ENCODE measurements around the gene ERN1.
A peak's percentile ranks its signal among the peaks of the same experiment; 100 is the strongest.

Gene ERN1

GRCh38 chr17:64134216-64134970, 4.4 kb upstream of the ERN1 start:
- Histone ChIP-seq H3K4me2 (ENCODE audit: low read length) (no peak overlapping the region), H3K79me1 (ENCODE audit: low read length) (peaks cover 10% of the 10 kb centered on the region), H3K27ac (ENCODE audit: low read depth, low read length) (no peak overlapping the region), H3K4me1 (ENCODE audit: control insufficient read depth in 1 of 2, insufficient read depth in 2 of 2, low read length in 2 of 2) (peaks cover 6% of the 10 kb centered on the region in 2 experiments), H2BK5ac (ENCODE audit: low read depth, low read length, poor library complexity) (no peak overlapping the region), H3K36me3 (ENCODE audit: control insufficient read depth in 1 of 2, insufficient read depth in 2 of 2, low read length in 2 of 2) (no peaks in the 10 kb centered on the region), H3K14ac (ENCODE audit: low read length) (no peak overlapping the region), H3K9ac (ENCODE audit: low read length) (no peak overlapping the region), H4K8ac (ENCODE audit: low read depth, low read length) (no peak overlapping the region), H4K91ac (ENCODE audit: low read depth, low read length) (no peak overlapping the region), H3K27me3 (ENCODE audit: insufficient read depth, low read length) (no peaks in the 10 kb centered on the region), H3K18ac (ENCODE audit: low read length) (no peak overlapping the region), H2BK120ac (ENCODE audit: insufficient read depth, low read length, poor library complexity) (no peak overlapping the region), H3K23ac (ENCODE audit: low read length) (no peak overlapping the region), H2BK12ac (ENCODE audit: low read length) (no peak overlapping the region), H3K4ac (ENCODE audit: low read depth, low read length) (no peak overlapping the region), H2AFZ (ENCODE audit: insufficient read depth, low read length, poor library complexity) (no peak overlapping the region), H4K12ac (ENCODE audit: low read depth, low read length) (no peak overlapping the region), H2AK5ac (ENCODE audit: low read length) (no peak overlapping the region), H3K79me2 (ENCODE audit: control insufficient read depth, insufficient read depth, low read length, poor library complexity) (peaks cover 7% of the 10 kb centered on the region), H3K9me3 (ENCODE audit: insufficient read depth, low read depth, low read length) (no peaks in the 10 kb centered on the region), H3K4me3 (ENCODE audit: low read depth, low read length) (no peak overlapping the region)
- WGBS (ENCODE audit: extremely low coverage, insufficient coverage, insufficient read length) = no CpG with 5 or more reads among the region's 6 CpGs
- no peak for DNase-seq

GRCh38 chr17:64133546-64134215, 3.7 kb upstream of the ERN1 start:
- DNase-seq = peak; percentile 38 to 89
- Histone ChIP-seq H2AFZ (ENCODE audit: insufficient read depth, low read length, poor library complexity) (no peak overlapping the region), H3K4me1 (ENCODE audit: control insufficient read depth in 1 of 2, insufficient read depth in 2 of 2, low read length in 2 of 2) (peaks cover 6% of the 10 kb centered on the region in 2 experiments), H4K8ac (ENCODE audit: low read depth, low read length) (no peak overlapping the region), H3K4me2 (ENCODE audit: low read length) (no peak overlapping the region), H2AK5ac (ENCODE audit: low read length) (no peak overlapping the region), H2BK5ac (ENCODE audit: low read depth, low read length, poor library complexity) (no peak overlapping the region), H3K27me3 (ENCODE audit: insufficient read depth, low read length) (no peaks in the 10 kb centered on the region), H2BK120ac (ENCODE audit: insufficient read depth, low read length, poor library complexity) (no peak overlapping the region), H2BK12ac (ENCODE audit: low read length) (no peak overlapping the region), H3K79me1 (ENCODE audit: low read length) (peaks cover 11% of the 10 kb centered on the region), H4K91ac (ENCODE audit: low read depth, low read length) (no peak overlapping the region), H3K79me2 (ENCODE audit: control insufficient read depth, insufficient read depth, low read length, poor library complexity) (peaks cover 8% of the 10 kb centered on the region), H3K27ac (ENCODE audit: low read depth, low read length) (no peak overlapping the region), H3K18ac (ENCODE audit: low read length) (no peak overlapping the region), H3K9me3 (ENCODE audit: insufficient read depth, low read depth, low read length) (no peaks in the 10 kb centered on the region), H3K9ac (ENCODE audit: low read length) (no peak overlapping the region), H3K14ac (ENCODE audit: low read length) (no peak overlapping the region), H3K4ac (ENCODE audit: low read depth, low read length) (no peak overlapping the region), H3K36me3 (ENCODE audit: control insufficient read depth in 1 of 2, insufficient read depth in 2 of 2, low read length in 2 of 2) (no peaks in the 10 kb centered on the region), H3K23ac (ENCODE audit: low read length) (no peak overlapping the region), H4K12ac (ENCODE audit: low read depth, low read length) (no peak overlapping the region), H3K4me3 (ENCODE audit: low read depth, low read length) (no peak overlapping the region)
- no CpG with 5 or more reads among the region's 8 CpGs for WGBS (ENCODE audit: extremely low coverage, insufficient coverage, insufficient read length)

GRCh38 chr17:64131606-64132270, 1.8 kb upstream of the ERN1 start:
- H3K9me3 ChIP-seq (ENCODE audit: insufficient read depth, low read depth, low read length) = no peaks in the 10 kb centered on the region
- no CpG with 5 or more reads among the region's 5 CpGs for WGBS (ENCODE audit: extremely low coverage, insufficient coverage, insufficient read length)
- no peak overlapping the region for H2BK120ac ChIP-seq (ENCODE audit: insufficient read depth, low read length, poor library complexity)
- H3K4ac ChIP-seq (ENCODE audit: low read depth, low read length) = no peak overlapping the region
- H3K4me1 ChIP-seq (ENCODE audit: control insufficient read depth in 1 of 2, insufficient read depth in 2 of 2, low read length in 2 of 2) = peaks cover 6% of the 10 kb centered on the region in 2 experiments
- H3K27ac ChIP-seq (ENCODE audit: low read depth, low read length) = no peak overlapping the region
- no peak overlapping the region for H3K14ac ChIP-seq (ENCODE audit: low read length)
- no peak overlapping the region for H3K23ac ChIP-seq (ENCODE audit: low read length)
- no peak overlapping the region for H3K18ac ChIP-seq (ENCODE audit: low read length)
- H3K79me2 ChIP-seq (ENCODE audit: control insufficient read depth, insufficient read depth, low read length, poor library complexity) = peaks cover 8% of the 10 kb centered on the region
- no peak overlapping the region for H3K4me3 ChIP-seq (ENCODE audit: low read depth, low read length)
- H2BK5ac ChIP-seq (ENCODE audit: low read depth, low read length, poor library complexity) = no peak overlapping the region
- no peak overlapping the region for H2AFZ ChIP-seq (ENCODE audit: insufficient read depth, low read length, poor library complexity)
- no peak overlapping the region for H2AK5ac ChIP-seq (ENCODE audit: low read length)
- H3K36me3 ChIP-seq (ENCODE audit: control insufficient read depth in 1 of 2, insufficient read depth in 2 of 2, low read length in 2 of 2) = no peaks in the 10 kb centered on the region
- DNase-seq = no peak
- no peak overlapping the region for H3K9ac ChIP-seq (ENCODE audit: low read length)
- H3K79me1 ChIP-seq (ENCODE audit: low read length) = peaks cover 11% of the 10 kb centered on the region
- no peaks in the 10 kb centered on the region for H3K27me3 ChIP-seq (ENCODE audit: insufficient read depth, low read length)
- no peak overlapping the region for H4K91ac ChIP-seq (ENCODE audit: low read depth, low read length)
- no peak overlapping the region for H4K8ac ChIP-seq (ENCODE audit: low read depth, low read length)
- no peak overlapping the region for H2BK12ac ChIP-seq (ENCODE audit: low read length)
- H3K4me2 ChIP-seq (ENCODE audit: low read length) = no peak overlapping the region
- H4K12ac ChIP-seq (ENCODE audit: low read depth, low read length) = no peak overlapping the region

GRCh38 chr17:64130559-64131001, 636 bp upstream of the ERN1 start:
- H3K14ac ChIP-seq (ENCODE audit: low read length) = peak overlapping the region; percentile 86
- no peaks in the 10 kb centered on the region for H3K36me3 ChIP-seq (ENCODE audit: control insufficient read depth in 1 of 2, insufficient read depth in 2 of 2, low read length in 2 of 2)
- H3K4ac ChIP-seq (ENCODE audit: low read depth, low read length) = peak overlapping the region; percentile 28
- peak overlapping the region; percentile 79 for H3K18ac ChIP-seq (ENCODE audit: low read length)
- no peak overlapping the region for H3K23ac ChIP-seq (ENCODE audit: low read length)
- peak overlapping the region; percentile 89 for H4K8ac ChIP-seq (ENCODE audit: low read depth, low read length)
- no CpG with 5 or more reads among the region's 24 CpGs for WGBS (ENCODE audit: extremely low coverage, insufficient coverage, insufficient read length)
- peak; percentile 79 to 91 for DNase-seq
- peak overlapping the region; percentile 46 for H2BK5ac ChIP-seq (ENCODE audit: low read depth, low read length, poor library complexity)
- peak overlapping the region; percentile 28 for H3K27ac ChIP-seq (ENCODE audit: low read depth, low read length)
- no peaks in the 10 kb centered on the region for H3K9me3 ChIP-seq (ENCODE audit: insufficient read depth, low read depth, low read length)
- H2BK12ac ChIP-seq (ENCODE audit: low read length) = peak overlapping the region; percentile 86
- H4K91ac ChIP-seq (ENCODE audit: low read depth, low read length) = peak overlapping the region; percentile 76
- peak overlapping the region; percentile 85 for H2AFZ ChIP-seq (ENCODE audit: insufficient read depth, low read length, poor library complexity)
- peaks cover 11% of the 10 kb centered on the region for H3K79me1 ChIP-seq (ENCODE audit: low read length)
- peak overlapping the region; percentile 62 for H3K4me3 ChIP-seq (ENCODE audit: low read depth, low read length)
- peak overlapping the region; percentile 67 for H3K4me2 ChIP-seq (ENCODE audit: low read length)
- H3K27me3 ChIP-seq (ENCODE audit: insufficient read depth, low read length) = no peaks in the 10 kb centered on the region
- H4K12ac ChIP-seq (ENCODE audit: low read depth, low read length) = peak overlapping the region; percentile 83
- H2BK120ac ChIP-seq (ENCODE audit: insufficient read depth, low read length, poor library complexity) = peak overlapping the region; percentile 75
- peak overlapping the region; percentile 40 for H2AK5ac ChIP-seq (ENCODE audit: low read length)
- peak overlapping the region; percentile 46 for H3K9ac ChIP-seq (ENCODE audit: low read length)
- H3K79me2 ChIP-seq (ENCODE audit: control insufficient read depth, insufficient read depth, low read length, poor library complexity) = peaks cover 8% of the 10 kb centered on the region
- H3K4me1 ChIP-seq (ENCODE audit: control insufficient read depth in 1 of 2, insufficient read depth in 2 of 2, low read length in 2 of 2) = peaks cover 6% of the 10 kb centered on the region in 2 experiments
